Ovary (tissue), 9 donors: Measurements from ENCODE around the gene CEACAM21. TPM values are rescaled to one million over a fixed set of nuclear protein-coding genes. Genes with fewer than 3 reads are reported as not detected.

Experiments used
- DNase-seq, 5 donors: peaks; one replicate each; pipeline ENCODE4 v3.0.0-alpha.2; 2019 to 2020
- H3K27ac ChIP-seq, 2 donors: fragments of 200-600 bp; one replicate each; pipeline versions ENCODE4 v1.5.1 to v1.8.0; 2019 to 2022
- H3K27me3 ChIP-seq: fragments of 200-600 bp; one replicate; pipeline ENCODE4 v1.8.0; 2022
- H3K36me3 ChIP-seq: fragments of 200-600 bp; sonication (generic); one replicate; pipeline ENCODE4 v1.5.1; 2019
- H3K4me1 ChIP-seq: one replicate; pipeline ENCODE4 v1.8.1; 2013; ENCODE audit warnings: mild to moderate bottlenecking, moderate library complexity; ENCODE audit not compliant: insufficient read depth
- H3K4me3 ChIP-seq: fragments of 200-600 bp; sonication (generic); one replicate; pipeline ENCODE4 v1.5.1; 2017
- H3K9me3 ChIP-seq, 2 donors: fragments of 200-600 bp in 1 of 2; sonication (generic) in 1 of 2; one replicate each; pipeline versions ENCODE4 v1.5.1 to v1.8.1; 2013 to 2019; ENCODE audit warnings: mild to moderate bottlenecking in 1 of 2, moderate library complexity in 1 of 2
- CTCF ChIP-seq, 3 donors: fragments of 450-650 bp in 2 of 3; fragments of 200-600 bp in 1 of 3; IDR thresholded peaks; one replicate each; pipeline versions ENCODE4 v1.5.1 to v1.8.0; 2016 to 2022; ENCODE audit warnings: antibody characterized with exemption in 3 of 3, mild to moderate bottlenecking in 1 of 3
- EP300 ChIP-seq: sonication (generic); formaldehyde crosslinking; IDR thresholded peaks from one replicate; pipeline ENCODE4 v1.6.1; 2017; ENCODE audit warnings: antibody characterized with exemption
- POLR2A ChIP-seq: fragments of 450-650 bp; IDR thresholded peaks from one replicate; pipeline ENCODE4 v1.6.1; 2017; ENCODE audit warnings: antibody characterized with exemption, mild to moderate bottlenecking, moderate library complexity
- WGBS, 3 donors: extraction: QIAGEN DNeasy Blood & Tissue Kit in 1 of 3; methylation state at CpG; one replicate each; pipeline versions ENCODE4 v1.1.5 to v1.1.7; 2013 to 2017; 5-methylcytosine and 5-hydroxymethylcytosine counted together
- intact Hi-C, 4 donors: fragments of 100-400 bp; cut with DNase I; formaldehyde crosslinking; loops; one replicate each; pipeline versions ENCODE4 v1.11.0 to v1.15.1; 2022 to 2023
- polyA plus RNA-seq, 2 donors: library from polyadenylated mRNA; stranded (reverse); fragments of 200-250 nt in 1 of 2; fragments of 350-450 nt in 1 of 2; fragmentation: Illumina TruSeq in 1 of 2; extraction: RNeasy Lipid Tissue Mini Kit (QIAGEN cat#74804) in 1 of 2; gene quantifications; one replicate each; pipeline ENCODE4 v1.2.3, GENCODE V29; 2013 to 2014
- total RNA-seq, 7 donors: library from RNA; depleted of rRNA in 2 of 7; stranded (reverse); fragments of >200 nt in 2 of 7; fragmentation: NEBNext Ultra II Directional in 3 of 7; extraction: Animal tissue kit (Norgen Biotek cat#: 25700) in 3 of 7; gene quantifications; one replicate each; pipeline versions ENCODE4 v1.1.0 to v1.2.4, GENCODE V29; 2016 to 2023
- donor health status: DM: no; HTN: no; CAD: no; lungs with moderate emphysema.
- donor health status: DM: no; HTN: no; CAD: no.
- donor health status: Bipolar disorder and iron deficiency.
- donor health status: DM: yes; HTN: yes; CAD: no.
- donor health status: DM: no; HTN: no; CAD: no.
- donor health status: DM: yes; HTN: yes; CAD: no.

The CEACAM21 gene
- total and polyA plus RNA-seq, 9 donors = 0.25 to 11.4 (median 1.5) TPM; not detected in 2

GRCh38 chr19:41595258-41595889 lies 19.4 kb downstream of the CEACAM21 start:
- intact Hi-C loops = no loop called here

GRCh38 chr19:41595890-41596280 lies 19.9 kb downstream of the CEACAM21 start:
- no peaks in the 10 kb centered on the region for H3K9me3 ChIP-seq
- no peak overlapping the region for H3K27ac ChIP-seq

More at GRCh38 chr19:41595258-41595889, 19.4 kb downstream of the CEACAM21 start:
- TF ChIP-seq POLR2A (no peak), EP300 (no peak), CTCF (IDR thresholded peaks at IDR 0.05) (no peak)
- 26 to 27% (median 26%) methylated on average over 4 of the region's 4 CpGs for WGBS, 3 donors
- DNase-seq = no peak
- Histone ChIP-seq H3K4me1 (no peaks in the 10 kb centered on the region), H3K27me3 (no peaks in the 10 kb centered on the region), H3K27ac (no peak overlapping the region), H3K36me3 (no peaks in the 10 kb centered on the region), H3K9me3 (no peaks in the 10 kb centered on the region), H3K4me3 (no peak overlapping the region)

GRCh38 chr19:41597600-41598041 lies 21.7 kb downstream of the CEACAM21 start:
- TF ChIP-seq EP300 (no peak), CTCF (IDR thresholded peaks at IDR 0.05) (peak; percentile 16 to 47 (median 45)), POLR2A (no peak)
- Histone ChIP-seq H3K4me1 (no peaks in the 10 kb centered on the region), H3K27ac (no peak overlapping the region), H3K9me3 (no peaks in the 10 kb centered on the region), H3K27me3 (no peaks in the 10 kb centered on the region), H3K4me3 (no peak overlapping the region), H3K36me3 (no peaks in the 10 kb centered on the region)
- peak; percentile 22 to 55 (median 40) for DNase-seq
- intact Hi-C loops = no loop called here
- WGBS, 3 donors = 6 to 10% (median 8%) methylated on average over 10 of the region's 10 CpGs

More at GRCh38 chr19:41595890-41596280, 19.9 kb downstream of the CEACAM21 start:
- WGBS, 3 donors = 33 to 45% (median 35%) methylated on average over 3 of the region's 3 CpGs
- no peak for DNase-seq
- Histone ChIP-seq H3K4me1 (no peaks in the 10 kb centered on the region), H3K36me3 (no peaks in the 10 kb centered on the region), H3K27me3 (no peaks in the 10 kb centered on the region), H3K4me3 (no peak overlapping the region)
- intact Hi-C loops = no loop called here
- TF ChIP-seq CTCF (IDR thresholded peaks at IDR 0.05) (no peak), EP300 (no peak), POLR2A (no peak)

GRCh38 chr19:41599175-41599966 lies 23.4 kb downstream of the CEACAM21 start:
- Histone ChIP-seq H3K27me3 (no peaks in the 10 kb centered on the region), H3K4me3 (no peak overlapping the region), H3K4me1 (no peaks in the 10 kb centered on the region), H3K27ac (no peak overlapping the region), H3K9me3 (no peaks in the 10 kb centered on the region), H3K36me3 (no peaks in the 10 kb centered on the region)
- TF ChIP-seq CTCF (IDR thresholded peaks at IDR 0.05) (no peak), EP300 (no peak), POLR2A (no peak)
- intact Hi-C loops = no loop called here
- no peak for DNase-seq
- 23 to 27% (median 26%) methylated on average over 6 of the region's 6 CpGs for WGBS, 3 donors
